Measurements from ENCODE around the gene NDUFB10.
A peak's percentile ranks its signal among the peaks of the same experiment; 100 is the strongest.

Gene NDUFB10

GRCh38 chr16:1977875-1978268 lies 18.5 kb downstream of the NDUFB10 start:
- no peak overlapping the region for H3K14ac ChIP-seq (ENCODE audit: low read length)
- no peak for DNase-seq
- H2AFZ ChIP-seq (ENCODE audit: insufficient read depth, low read length, poor library complexity): no peak overlapping the region
- H2BK12ac ChIP-seq (ENCODE audit: low read length): no peak overlapping the region
- H3K36me3 ChIP-seq (ENCODE audit: control insufficient read depth in 1 of 2, insufficient read depth in 2 of 2, low read length in 2 of 2): peaks cover 44 to 46% of the 10 kb centered on the region in 2 experiments
- no peak overlapping the region for H3K27ac ChIP-seq (ENCODE audit: low read depth, low read length)
- H3K4me1 ChIP-seq (ENCODE audit: control insufficient read depth in 1 of 2, insufficient read depth in 2 of 2, low read length in 2 of 2): peaks cover 11 to 14% of the 10 kb centered on the region in 2 experiments
- no peak overlapping the region for H4K12ac ChIP-seq (ENCODE audit: low read depth, low read length)
- H3K79me2 ChIP-seq (ENCODE audit: control insufficient read depth, insufficient read depth, low read length, poor library complexity): no peaks in the 10 kb centered on the region
- H3K27me3 ChIP-seq (ENCODE audit: insufficient read depth, low read length): peaks cover 37% of the 10 kb centered on the region
- H3K4me2 ChIP-seq (ENCODE audit: low read length): no peak overlapping the region
- WGBS (ENCODE audit: extremely low coverage, insufficient coverage, insufficient read length): no CpG with 5 or more reads among the region's 18 CpGs
- H2BK120ac ChIP-seq (ENCODE audit: insufficient read depth, low read length, poor library complexity): no peak overlapping the region
- no peak overlapping the region for H3K4ac ChIP-seq (ENCODE audit: low read depth, low read length)
- H3K18ac ChIP-seq (ENCODE audit: low read length): no peak overlapping the region
- H3K79me1 ChIP-seq (ENCODE audit: low read length): peaks cover 3% of the 10 kb centered on the region
- H2AK5ac ChIP-seq (ENCODE audit: low read length): no peak overlapping the region
- H4K8ac ChIP-seq (ENCODE audit: low read depth, low read length): no peak overlapping the region
- H4K91ac ChIP-seq (ENCODE audit: low read depth, low read length): no peak overlapping the region
- H3K23ac ChIP-seq (ENCODE audit: low read length): no peak overlapping the region
- H2BK5ac ChIP-seq (ENCODE audit: low read depth, low read length, poor library complexity): no peak overlapping the region
- no peak overlapping the region for H3K9ac ChIP-seq (ENCODE audit: low read length)
- peaks cover 8% of the 10 kb centered on the region for H3K9me3 ChIP-seq (ENCODE audit: insufficient read depth, low read depth, low read length)
- no peak overlapping the region for H3K4me3 ChIP-seq (ENCODE audit: low read depth, low read length)

- Histone ChIP-seq H3K4me2 (ENCODE audit: low read length) (peak overlapping the region; percentile 66), H3K9me3 (ENCODE audit: insufficient read depth, low read depth, low read length) (peaks cover 8% of the 10 kb centered on the region), H4K12ac (ENCODE audit: low read depth, low read length) (no peak overlapping the region), H3K4me1 (ENCODE audit: control insufficient read depth in 1 of 2, insufficient read depth in 2 of 2, low read length in 2 of 2) (peaks cover 10 to 15% of the 10 kb centered on the region in 2 experiments), H3K9ac (ENCODE audit: low read length) (peak overlapping the region; percentile 43), H2BK120ac (ENCODE audit: insufficient read depth, low read length, poor library complexity) (no peak overlapping the region), H2AK5ac (ENCODE audit: low read length) (peak overlapping the region; percentile 5), H3K4me3 (ENCODE audit: low read depth, low read length) (peak overlapping the region; percentile 40), H3K23ac (ENCODE audit: low read length) (no peak overlapping the region), H3K27ac (ENCODE audit: low read depth, low read length) (no peak overlapping the region), H2AFZ (ENCODE audit: insufficient read depth, low read length, poor library complexity) (no peak overlapping the region), H2BK12ac (ENCODE audit: low read length) (no peak overlapping the region), H2BK5ac (ENCODE audit: low read depth, low read length, poor library complexity) (no peak overlapping the region), H3K14ac (ENCODE audit: low read length) (peak overlapping the region; percentile 15), H3K79me2 (ENCODE audit: control insufficient read depth, insufficient read depth, low read length, poor library complexity) (no peaks in the 10 kb centered on the region), H3K79me1 (ENCODE audit: low read length) (peaks cover 3% of the 10 kb centered on the region), H4K8ac (ENCODE audit: low read depth, low read length) (peak overlapping the region; percentile 47), H3K18ac (ENCODE audit: low read length) (no peak overlapping the region), H3K27me3 (ENCODE audit: insufficient read depth, low read length) (peaks cover 37% of the 10 kb centered on the region), H3K4ac (ENCODE audit: low read depth, low read length) (no peak overlapping the region), H4K91ac (ENCODE audit: low read depth, low read length) (peak overlapping the region; percentile 23), H3K36me3 (ENCODE audit: control insufficient read depth in 1 of 2, insufficient read depth in 2 of 2, low read length in 2 of 2) (peaks cover 44 to 46% of the 10 kb centered on the region in 2 experiments)
- DNase-seq: no peak
- no CpG with 5 or more reads among the region's 37 CpGs for WGBS (ENCODE audit: extremely low coverage, insufficient coverage, insufficient read length)
These were observed 19.3 kb downstream of the NDUFB10 start for GRCh38 chr16:1978476-1979120.

GRCh38 chr16:1979271-1980029 lies 20.1 kb downstream of the NDUFB10 start:
- peak overlapping the region; percentile 23 for H4K91ac ChIP-seq (ENCODE audit: low read depth, low read length)
- peak; percentile 95 for DNase-seq
- peak overlapping the region; percentile 15 for H4K12ac ChIP-seq (ENCODE audit: low read depth, low read length)
- peak overlapping the region; percentile 13 for H3K14ac ChIP-seq (ENCODE audit: low read length)
- H3K23ac ChIP-seq (ENCODE audit: low read length): no peak overlapping the region
- peaks cover 8% of the 10 kb centered on the region for H3K9me3 ChIP-seq (ENCODE audit: insufficient read depth, low read depth, low read length)
- H3K4ac ChIP-seq (ENCODE audit: low read depth, low read length): no peak overlapping the region
- no peak overlapping the region for H3K9ac ChIP-seq (ENCODE audit: low read length)
- H2BK120ac ChIP-seq (ENCODE audit: insufficient read depth, low read length, poor library complexity): peak overlapping the region; percentile 43
- no peak overlapping the region for H2BK12ac ChIP-seq (ENCODE audit: low read length)
- H3K4me2 ChIP-seq (ENCODE audit: low read length): peak overlapping the region; percentile 66
- H3K79me2 ChIP-seq (ENCODE audit: control insufficient read depth, insufficient read depth, low read length, poor library complexity): peaks cover under 1% of the 10 kb centered on the region
- no peak overlapping the region for H2AK5ac ChIP-seq (ENCODE audit: low read length)
- H2BK5ac ChIP-seq (ENCODE audit: low read depth, low read length, poor library complexity): no peak overlapping the region
- peaks cover 37% of the 10 kb centered on the region for H3K27me3 ChIP-seq (ENCODE audit: insufficient read depth, low read length)
- peak overlapping the region; percentile 48 for H3K4me3 ChIP-seq (ENCODE audit: low read depth, low read length)
- peak overlapping the region; percentile 13 for H2AFZ ChIP-seq (ENCODE audit: insufficient read depth, low read length, poor library complexity)
- WGBS (ENCODE audit: extremely low coverage, insufficient coverage, insufficient read length): no CpG with 5 or more reads among the region's 70 CpGs
- peaks cover 6% of the 10 kb centered on the region for H3K79me1 ChIP-seq (ENCODE audit: low read length)
- H3K36me3 ChIP-seq (ENCODE audit: control insufficient read depth in 1 of 2, insufficient read depth in 2 of 2, low read length in 2 of 2): peaks cover 40 to 41% of the 10 kb centered on the region in 2 experiments
- peak overlapping the region; percentile 20 for H4K8ac ChIP-seq (ENCODE audit: low read depth, low read length)
- H3K27ac ChIP-seq (ENCODE audit: low read depth, low read length): no peak overlapping the region
- H3K4me1 ChIP-seq (ENCODE audit: control insufficient read depth in 1 of 2, insufficient read depth in 2 of 2, low read length in 2 of 2): peaks cover 10 to 17% of the 10 kb centered on the region in 2 experiments
- peak overlapping the region; percentile 17 for H3K18ac ChIP-seq (ENCODE audit: low read length)

- H3K79me2 ChIP-seq (ENCODE audit: control insufficient read depth, insufficient read depth, low read length, poor library complexity): peaks cover 2% of the 10 kb centered on the region
- no peak overlapping the region for H2AK5ac ChIP-seq (ENCODE audit: low read length)
- H3K79me1 ChIP-seq (ENCODE audit: low read length): peaks cover 8% of the 10 kb centered on the region
- no peak overlapping the region for H2AFZ ChIP-seq (ENCODE audit: insufficient read depth, low read length, poor library complexity)
- no peak overlapping the region for H2BK120ac ChIP-seq (ENCODE audit: insufficient read depth, low read length, poor library complexity)
- no peak overlapping the region for H3K4ac ChIP-seq (ENCODE audit: low read depth, low read length)
- no peak overlapping the region for H3K14ac ChIP-seq (ENCODE audit: low read length)
- peaks cover 33% of the 10 kb centered on the region in 2 experiments for H3K36me3 ChIP-seq (ENCODE audit: control insufficient read depth in 1 of 2, insufficient read depth in 2 of 2, low read length in 2 of 2)
- no peak overlapping the region for H2BK12ac ChIP-seq (ENCODE audit: low read length)
- no peak overlapping the region for H3K23ac ChIP-seq (ENCODE audit: low read length)
- H3K4me2 ChIP-seq (ENCODE audit: low read length): peak overlapping the region; percentile 66
- H4K12ac ChIP-seq (ENCODE audit: low read depth, low read length): no peak overlapping the region
- peaks cover 8% of the 10 kb centered on the region for H3K9me3 ChIP-seq (ENCODE audit: insufficient read depth, low read depth, low read length)
- H4K8ac ChIP-seq (ENCODE audit: low read depth, low read length): no peak overlapping the region
- no peak overlapping the region for H3K4me3 ChIP-seq (ENCODE audit: low read depth, low read length)
- H3K4me1 ChIP-seq (ENCODE audit: control insufficient read depth in 1 of 2, insufficient read depth in 2 of 2, low read length in 2 of 2): peaks cover 15 to 22% of the 10 kb centered on the region in 2 experiments
- no peak overlapping the region for H4K91ac ChIP-seq (ENCODE audit: low read depth, low read length)
- H3K27ac ChIP-seq (ENCODE audit: low read depth, low read length): no peak overlapping the region
- H3K27me3 ChIP-seq (ENCODE audit: insufficient read depth, low read length): peaks cover 37% of the 10 kb centered on the region
- H2BK5ac ChIP-seq (ENCODE audit: low read depth, low read length, poor library complexity): no peak overlapping the region
- no CpG with 5 or more reads among the region's 53 CpGs for WGBS (ENCODE audit: extremely low coverage, insufficient coverage, insufficient read length)
- H3K9ac ChIP-seq (ENCODE audit: low read length): no peak overlapping the region
- H3K18ac ChIP-seq (ENCODE audit: low read length): no peak overlapping the region
- DNase-seq: peak in 1 of 2 donors; percentile 42
These were observed 20.9 kb downstream of the NDUFB10 start for GRCh38 chr16:1980030-1980769.
